DMS114 treated with DMSO at 0.1 percent for 48 hours (cell line): ENCODE results near the gene ACD.

Experiments used
- DNase-seq: peaks from one replicate; lab custom pipeline; 2025; ENCODE audit not compliant: unreplicated experiment; lab: John Stamatoyannopoulos, UW

The ACD gene

GRCh38 chr16:67648088-67648763 lies 11.8 kb downstream of the ACD start:
- no peak for DNase-seq

GRCh38 chr16:67647681-67648080 lies 12.4 kb downstream of the ACD start:
- DNase-seq: no peak

DNA sequence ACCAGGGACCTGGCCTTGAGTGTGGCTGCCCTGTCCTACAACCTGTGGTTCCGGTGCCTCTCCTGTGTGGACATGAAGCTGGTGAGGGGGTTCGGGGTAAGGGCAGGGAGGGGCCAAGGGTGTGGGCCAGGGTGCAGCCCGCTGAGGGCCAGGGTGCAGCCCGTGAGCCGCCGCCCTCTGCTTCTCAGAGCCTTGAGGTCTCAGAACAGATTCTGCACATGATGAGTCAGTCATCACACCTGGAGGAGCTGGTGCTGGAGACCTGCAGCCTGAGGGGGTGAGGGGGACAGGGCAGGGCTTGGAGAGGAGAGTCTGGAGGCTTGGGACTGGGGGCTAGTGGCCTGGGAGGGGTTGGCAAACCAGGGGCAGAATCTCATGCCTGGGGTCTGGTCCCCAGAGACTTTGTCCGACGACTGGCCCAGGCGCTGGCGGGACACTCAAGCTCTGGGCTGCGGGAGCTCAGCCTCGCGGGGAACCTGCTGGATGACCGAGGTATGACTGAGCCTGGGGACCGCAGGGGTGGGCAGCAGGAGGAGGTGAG lies 12.9 kb downstream of the ACD start:
- DNase-seq: no peak

- DNase-seq: no peak
These were observed 14.5 kb downstream of the ACD start for GRCh38 chr16:67645397-67646121.

- DNase-seq: no peak
These were observed 16.0 kb downstream of the ACD start for GRCh38 chr16:67644038-67644437.

DNA sequence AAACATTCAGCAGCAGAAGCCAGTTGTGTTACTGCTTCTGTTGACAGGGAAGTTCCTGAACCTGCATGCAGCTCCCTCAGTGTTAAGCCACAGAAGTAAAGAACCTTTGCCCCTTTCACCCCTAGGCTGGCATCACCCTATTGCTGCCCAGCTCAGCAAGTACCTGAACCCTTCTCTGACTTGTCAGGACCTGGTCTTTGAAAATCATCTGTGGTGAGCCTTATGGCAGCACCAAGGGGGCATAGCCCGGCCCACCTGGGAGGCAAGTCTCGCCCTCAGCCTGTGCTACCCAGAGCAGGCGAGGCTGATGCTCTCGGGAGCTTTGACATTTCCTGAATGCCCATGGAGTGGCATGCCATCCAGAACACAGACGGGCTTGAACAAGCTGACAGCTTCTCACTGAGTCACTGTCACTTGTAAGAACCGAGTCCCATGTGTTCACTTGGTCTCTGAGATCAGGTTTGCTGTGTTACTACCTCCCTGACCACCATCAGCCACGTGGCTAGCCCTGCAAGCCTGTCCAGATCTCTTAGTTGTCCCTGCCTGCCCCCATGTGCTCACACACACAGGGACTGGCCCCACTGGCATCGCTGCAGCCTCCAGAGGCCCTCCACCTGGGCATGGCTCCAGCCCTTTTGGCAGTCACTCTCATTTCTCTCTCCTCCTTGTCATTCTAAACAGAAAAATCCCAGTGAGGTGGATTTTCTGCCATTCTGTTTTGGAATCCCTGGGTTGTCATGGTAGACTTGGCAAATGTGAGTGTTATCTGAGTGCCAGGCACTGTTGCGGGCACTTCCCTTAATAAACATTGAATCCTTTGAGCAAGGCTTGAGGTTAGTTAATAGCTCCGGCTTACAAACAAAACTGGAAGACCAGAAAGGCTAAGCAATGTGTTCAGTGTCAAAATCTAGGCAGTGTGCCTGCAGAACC lies 18.0 kb downstream of the ACD start:
- DNase-seq: no peak

DNA sequence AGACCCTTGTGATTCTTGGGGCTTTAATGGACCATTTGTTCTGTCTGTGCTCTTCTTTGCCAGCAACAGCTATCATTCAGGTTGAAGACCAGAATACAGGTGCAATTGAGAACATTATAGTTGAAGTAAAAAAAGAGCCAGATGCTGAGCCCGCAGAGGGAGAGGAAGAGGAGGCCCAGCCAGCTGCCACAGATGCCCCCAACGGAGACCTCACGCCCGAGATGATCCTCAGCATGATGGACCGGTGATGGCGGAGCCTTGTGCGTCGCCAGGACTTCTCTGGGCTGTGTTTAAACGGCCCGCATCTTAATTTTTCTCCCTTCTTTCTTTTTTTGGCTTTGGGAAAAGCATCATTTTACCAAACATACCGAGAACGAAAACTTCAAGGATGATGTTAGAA lies 22.4 kb downstream of the ACD start:
- DNase-seq: no peak

DNA sequence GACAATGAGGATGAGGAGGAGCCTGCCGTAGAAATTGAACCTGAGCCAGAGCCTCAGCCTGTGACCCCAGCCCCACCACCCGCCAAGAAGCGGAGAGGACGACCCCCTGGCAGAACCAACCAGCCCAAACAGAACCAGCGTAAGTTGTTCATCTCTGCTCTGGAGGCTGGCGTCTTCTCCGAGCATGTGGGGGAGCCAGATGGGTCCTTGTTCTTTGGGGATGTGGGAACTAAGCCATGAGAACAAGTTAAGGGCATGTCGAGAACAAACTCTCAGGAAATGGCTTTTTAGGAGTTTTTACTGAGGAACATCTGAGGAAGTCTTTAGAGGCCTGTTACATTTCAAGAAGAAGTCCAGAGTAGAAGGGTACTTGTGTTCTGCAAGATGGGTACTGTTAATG lies 23.3 kb downstream of the ACD start:
- no peak for DNase-seq

DNA sequence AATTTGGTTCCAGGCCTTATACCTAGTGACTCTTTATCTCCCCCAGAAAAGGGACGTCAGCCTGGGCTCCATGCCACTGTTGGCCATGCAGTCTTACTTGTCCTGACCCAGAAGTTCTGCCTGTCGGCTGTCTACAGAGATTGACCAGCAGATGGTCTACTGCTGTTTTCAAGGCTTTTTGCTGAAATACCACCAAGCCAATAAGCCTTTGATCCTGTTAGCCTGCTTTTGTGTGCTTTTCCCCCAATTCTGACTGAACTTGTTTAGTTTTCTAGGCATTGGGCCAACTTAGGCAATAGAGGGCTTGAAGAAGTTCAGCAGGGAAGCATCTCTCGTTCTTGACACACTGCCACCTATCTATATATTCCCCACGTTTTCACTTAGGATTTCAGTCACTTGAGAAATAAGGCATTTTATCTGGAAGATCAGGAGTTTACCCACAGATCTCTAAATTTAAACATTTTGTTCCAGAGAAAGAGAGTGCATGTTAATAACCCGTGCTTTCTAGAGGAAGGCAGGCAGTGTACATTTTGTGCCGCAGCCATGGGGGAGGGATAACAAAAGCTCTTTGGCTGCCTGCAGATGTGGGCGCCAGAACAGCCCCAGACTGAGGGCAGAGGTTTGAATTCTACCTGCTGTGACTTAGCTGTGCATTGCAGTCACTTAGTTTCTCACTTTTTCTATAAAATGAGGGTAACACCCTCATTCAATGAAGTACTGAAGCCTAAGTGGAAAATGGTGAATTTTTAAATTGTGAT lies 27.5 kb downstream of the ACD start:
- DNase-seq: no peak

GRCh38 chr16:67628216-67628615 lies 31.8 kb downstream of the ACD start:
- DNase-seq: no peak

DNA sequence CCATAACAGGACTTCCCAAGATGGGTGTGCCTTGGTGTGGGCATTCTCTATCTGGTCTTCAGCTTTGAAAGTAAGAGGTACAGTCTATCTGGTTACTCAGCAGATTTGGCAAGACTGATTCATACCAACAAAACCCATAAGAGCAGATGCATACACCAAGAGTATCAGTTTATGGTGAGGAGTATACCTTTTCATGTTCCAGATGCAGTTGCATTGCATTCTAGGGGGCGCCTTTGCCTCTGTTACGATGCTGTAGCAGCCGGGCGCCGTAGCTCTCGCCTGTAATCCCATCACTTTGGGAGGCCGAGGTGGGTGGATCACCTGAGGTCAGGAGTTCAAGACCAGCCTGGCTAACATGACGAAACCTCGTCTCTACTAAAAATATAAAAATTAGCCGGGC lies 46.3 kb downstream of the ACD start:
- no peak for DNase-seq

GRCh38 chr16:67608364-67608763 lies 51.7 kb downstream of the ACD start:
- DNase-seq: no peak
